Stromal cell of bone marrow (primary cell): Measurements from ENCODE around the gene MEF2A.

Experiments used
- DNase-seq: peaks from one replicate; pipeline ENCODE4 v3.0.0-alpha.2; 2012; ENCODE audit warnings: low read depth

MEF2A gene

GRCh38 chr15:99706557-99707303 lies 140.9 kb downstream of the MEF2A start:
- no peak for DNase-seq

GRCh38 chr15:99707473-99708270 lies 141.9 kb downstream of the MEF2A start:
- peak; percentile 64 for DNase-seq

GRCh38 chr15:99708563-99708962 lies 142.8 kb downstream of the MEF2A start:
- DNase-seq, result peak; percentile 71

GRCh38 chr15:99709243-99709986 lies 143.6 kb downstream of the MEF2A start:
- no peak for DNase-seq

GRCh38 chr15:99711625-99712024 lies 145.8 kb downstream of the MEF2A start:
- no peak for DNase-seq

- DNase-seq, result no peak
Measured at GRCh38 chr15:99712415-99712814, 146.6 kb downstream of the MEF2A start.

GRCh38 chr15:99716540-99717095 lies 150.8 kb downstream of the MEF2A start:
- no peak for DNase-seq

GRCh38 chr15:99717161-99718009 lies 151.6 kb downstream of the MEF2A start:
- DNase-seq, result no peak

- no peak for DNase-seq
Measured at GRCh38 chr15:99718421-99718820, 152.6 kb downstream of the MEF2A start.

GRCh38 chr15:99719096-99719541 lies 153.3 kb downstream of the MEF2A start:
- DNase-seq, result no peak

- no peak for DNase-seq
Measured at GRCh38 chr15:99720533-99720932, 154.7 kb downstream of the MEF2A start.

GRCh38 chr15:99721104-99721778 lies 155.5 kb downstream of the MEF2A start:
- DNase-seq, result no peak

- no peak for DNase-seq
Measured at GRCh38 chr15:99721896-99722295, 156.1 kb downstream of the MEF2A start.

GRCh38 chr15:99722406-99722805 lies 156.6 kb downstream of the MEF2A start:
- no peak for DNase-seq

- no peak for DNase-seq
Measured at GRCh38 chr15:99726333-99726732, 160.5 kb downstream of the MEF2A start.

GRCh38 chr15:99727330-99727729 lies 161.5 kb downstream of the MEF2A start:
- DNase-seq, result no peak

- DNase-seq, result no peak
Measured at GRCh38 chr15:99727733-99728132, 161.9 kb downstream of the MEF2A start.

- DNase-seq, result no peak
Measured at GRCh38 chr15:99728916-99729315, 163.1 kb downstream of the MEF2A start.

- DNase-seq, result no peak
Measured at GRCh38 chr15:99729327-99729726, 163.5 kb downstream of the MEF2A start.

GRCh38 chr15:99729920-99730319 lies 164.1 kb downstream of the MEF2A start:
- DNase-seq, result no peak
